Osteocyte (in vitro differentiated cells): Measurements from ENCODE around the gene DGLUCY. TPM values are rescaled to one million over a fixed set of nuclear protein-coding genes. Genes with fewer than 3 reads are reported as not detected.

Experiments used
- DNase-seq: peaks from one replicate; pipeline ENCODE4 v3.0.0; 2021; ENCODE audit warnings: mixed read lengths; ENCODE audit not compliant: unreplicated experiment; ENCODE audit errors: extremely low spot score
- H3K27ac Mint-ChIP-seq: one replicate; pipeline ENCODE4 v1.8.0; 2021; ENCODE audit warnings: mild to moderate bottlenecking, mixed read lengths; ENCODE audit not compliant: unreplicated experiment
- H3K27me3 Mint-ChIP-seq: one replicate; pipeline ENCODE4 v1.8.0; 2021; ENCODE audit warnings: mixed read lengths; ENCODE audit not compliant: unreplicated experiment
- H3K36me3 Mint-ChIP-seq: one replicate; pipeline ENCODE4 v1.8.0; 2021; ENCODE audit warnings: mixed read lengths; ENCODE audit not compliant: unreplicated experiment
- H3K4me1 Mint-ChIP-seq: one replicate; pipeline ENCODE4 v1.8.0; 2021; ENCODE audit warnings: mixed read lengths; ENCODE audit not compliant: unreplicated experiment
- H3K4me3 Mint-ChIP-seq: one replicate; pipeline ENCODE4 v1.8.0; 2021; ENCODE audit warnings: mild to moderate bottlenecking, moderate library complexity, mixed read lengths; ENCODE audit not compliant: unreplicated experiment
- H3K9me3 Mint-ChIP-seq: one replicate; pipeline ENCODE4 v1.8.0; 2021; ENCODE audit warnings: mixed read lengths; ENCODE audit not compliant: unreplicated experiment
- CTCF ChIP-seq: fragments of 200-600 bp; sonication (generic); IDR thresholded peaks from 2 replicates; pipeline ENCODE4 v1.5.0; 2021; ENCODE audit warnings: antibody characterized with exemption, mild to moderate bottlenecking, moderate library complexity
- total RNA-seq: library from RNA; stranded (reverse); gene quantifications from 2 replicates; pipeline ENCODE4 v1.2.1, GENCODE V29; 2021

The DGLUCY gene
- total RNA-seq, 1 donor from 2014 or later = 20.4 TPM

DNA sequence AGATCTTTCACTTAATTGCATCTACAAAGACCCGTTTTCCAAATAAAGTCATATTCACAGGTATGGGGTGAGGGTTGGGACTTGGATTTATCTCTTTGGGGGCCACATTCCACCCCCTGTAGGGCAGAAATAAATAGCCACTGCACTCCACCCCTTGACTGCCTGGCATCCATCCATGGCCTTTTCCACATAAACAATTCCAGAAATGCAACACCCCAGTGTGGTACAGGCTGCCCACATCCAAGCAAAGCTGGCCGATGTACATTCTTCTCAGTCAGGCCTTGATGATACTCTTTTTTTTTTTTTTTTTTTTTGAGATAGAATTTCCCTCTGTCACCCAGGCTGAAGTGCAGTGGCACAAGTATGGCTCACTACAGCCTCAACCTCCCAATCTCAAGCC lies 12.9 kb downstream of the DGLUCY start:
- DNase-seq = no peak
- H3K27me3 Mint-ChIP-seq = no peaks in the 10 kb centered on the region
- H3K9me3 Mint-ChIP-seq = no peaks in the 10 kb centered on the region
- no peak overlapping the region for H3K4me3 Mint-ChIP-seq
- H3K36me3 Mint-ChIP-seq = peaks cover 3% of the 10 kb centered on the region
- TF ChIP-seq CTCF = no peak
- no peak overlapping the region for H3K27ac Mint-ChIP-seq
- peaks cover 2% of the 10 kb centered on the region for H3K4me1 Mint-ChIP-seq

DNA sequence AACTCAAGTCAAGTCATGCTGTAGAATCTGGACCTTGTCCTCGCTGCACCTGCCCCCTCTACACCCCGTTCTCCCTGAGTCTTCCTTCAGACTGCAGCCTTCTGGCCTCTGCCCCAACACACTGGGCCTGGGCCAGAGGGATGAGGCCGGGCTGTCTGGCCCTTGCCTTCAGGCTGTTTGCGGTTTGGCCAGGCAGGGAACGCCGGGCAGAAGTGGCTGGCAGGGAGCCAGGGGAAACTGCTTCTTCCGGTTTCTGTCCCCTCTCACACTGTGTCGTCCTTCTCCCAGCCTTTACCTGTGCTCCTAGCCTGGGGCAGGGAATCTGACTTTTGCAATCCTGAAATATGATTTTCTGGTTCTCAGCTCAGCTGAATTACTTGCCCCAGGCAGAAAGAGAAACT lies 13.5 kb downstream of the DGLUCY start:
- TF ChIP-seq CTCF = no peak
- no peak for DNase-seq
- Mint-ChIP-seq H3K27ac (no peak overlapping the region), H3K9me3 (no peaks in the 10 kb centered on the region), H3K4me1 (peaks cover 2% of the 10 kb centered on the region), H3K4me3 (no peak overlapping the region), H3K27me3 (no peaks in the 10 kb centered on the region), H3K36me3 (peaks cover 3% of the 10 kb centered on the region)

DNA sequence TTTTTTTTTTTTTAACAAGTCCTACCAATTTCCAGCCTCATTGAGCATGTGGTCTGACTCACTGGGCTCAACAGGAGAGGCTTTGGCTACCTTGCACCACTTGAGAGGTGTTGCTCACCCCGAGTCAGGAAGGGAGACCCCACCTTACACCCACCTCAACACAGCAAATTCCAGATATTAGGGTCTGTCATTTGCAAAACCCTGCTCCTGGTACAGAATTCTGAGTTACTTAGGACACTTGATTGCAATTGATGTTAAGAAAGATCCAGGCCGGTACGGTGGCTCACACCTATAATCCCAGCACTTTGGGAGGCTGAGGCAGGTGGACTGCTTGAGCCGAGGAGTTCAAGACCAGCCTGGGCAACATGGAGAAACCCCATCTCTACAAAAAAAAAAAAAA lies 14.1 kb downstream of the DGLUCY start:
- H3K9me3 Mint-ChIP-seq = no peaks in the 10 kb centered on the region
- no peak for TF ChIP-seq CTCF
- H3K36me3 Mint-ChIP-seq = peaks cover 3% of the 10 kb centered on the region
- no peak overlapping the region for H3K27ac Mint-ChIP-seq
- DNase-seq = no peak
- H3K4me3 Mint-ChIP-seq = no peak overlapping the region
- H3K4me1 Mint-ChIP-seq = peaks cover 2% of the 10 kb centered on the region
- no peaks in the 10 kb centered on the region for H3K27me3 Mint-ChIP-seq

GRCh38 chr14:91128699-91129098 lies 14.8 kb downstream of the DGLUCY start:
- Mint-ChIP-seq H3K4me1 (peaks cover 2% of the 10 kb centered on the region), H3K27ac (no peak overlapping the region), H3K27me3 (no peaks in the 10 kb centered on the region), H3K36me3 (peaks cover 3% of the 10 kb centered on the region), H3K9me3 (no peaks in the 10 kb centered on the region), H3K4me3 (no peak overlapping the region)
- DNase-seq = no peak
- no peak for TF ChIP-seq CTCF

GRCh38 chr14:91129261-91129660 lies 15.4 kb downstream of the DGLUCY start:
- no peak overlapping the region for H3K27ac Mint-ChIP-seq
- DNase-seq = no peak
- TF ChIP-seq CTCF = no peak
- no peaks in the 10 kb centered on the region for H3K27me3 Mint-ChIP-seq
- H3K4me3 Mint-ChIP-seq = no peak overlapping the region
- H3K4me1 Mint-ChIP-seq = peaks cover under 1% of the 10 kb centered on the region
- peaks cover 3% of the 10 kb centered on the region for H3K36me3 Mint-ChIP-seq
- no peaks in the 10 kb centered on the region for H3K9me3 Mint-ChIP-seq
